HCT116 (cell line): ENCODE results near the gene PTPDC1.
"Not testable (repeated sequence)": the region's sequence is repeated elsewhere in the genome, so short reads cannot be mapped to it uniquely, and the experiment has no call there.

Experiments used
- CEBPB ChIP-seq: IDR thresholded peaks from 2 replicates; pipeline ENCODE4 v1.6.1; 2012; ENCODE audit warnings: low read depth
- EZH2 ChIP-seq: fragments of 200-600 bp; sonication (generic); IDR thresholded peaks from 2 replicates; pipeline ENCODE4 v1.6.1; 2017; ENCODE audit warnings: antibody characterized with exemption, mixed run types
- POLR2A ChIP-seq: IDR thresholded peaks from 2 replicates; pipeline ENCODE4 v1.7.0; 2011; ENCODE audit warnings: borderline replicate concordance; ENCODE audit not compliant: insufficient read depth, insufficient read length; ENCODE audit errors: extremely low read depth
- TF ChIP-seq, protein P1 (sequence below), 3 experiments: fragments of 200-600 bp in 1 of 3; sonication (generic) in 1 of 3; IDR thresholded peaks in 2 of 3; conservative IDR thresholded peaks in 1 of 3; 2 replicates each; pipeline ENCODE4 v1.5.1; 2012 to 2017; ENCODE audit warnings: low read depth in 2 of 3, low read length in 2 of 3, antibody characterized with exemption in 1 of 3, borderline replicate concordance in 1 of 3, control low read depth in 1 of 3, mild to moderate bottlenecking in 1 of 3, mixed read lengths in 1 of 3, mixed run types in 1 of 3, moderate library complexity in 1 of 3; ENCODE audit not compliant: insufficient read depth in 1 of 3

- TF ChIP-seq, protein P1, sequence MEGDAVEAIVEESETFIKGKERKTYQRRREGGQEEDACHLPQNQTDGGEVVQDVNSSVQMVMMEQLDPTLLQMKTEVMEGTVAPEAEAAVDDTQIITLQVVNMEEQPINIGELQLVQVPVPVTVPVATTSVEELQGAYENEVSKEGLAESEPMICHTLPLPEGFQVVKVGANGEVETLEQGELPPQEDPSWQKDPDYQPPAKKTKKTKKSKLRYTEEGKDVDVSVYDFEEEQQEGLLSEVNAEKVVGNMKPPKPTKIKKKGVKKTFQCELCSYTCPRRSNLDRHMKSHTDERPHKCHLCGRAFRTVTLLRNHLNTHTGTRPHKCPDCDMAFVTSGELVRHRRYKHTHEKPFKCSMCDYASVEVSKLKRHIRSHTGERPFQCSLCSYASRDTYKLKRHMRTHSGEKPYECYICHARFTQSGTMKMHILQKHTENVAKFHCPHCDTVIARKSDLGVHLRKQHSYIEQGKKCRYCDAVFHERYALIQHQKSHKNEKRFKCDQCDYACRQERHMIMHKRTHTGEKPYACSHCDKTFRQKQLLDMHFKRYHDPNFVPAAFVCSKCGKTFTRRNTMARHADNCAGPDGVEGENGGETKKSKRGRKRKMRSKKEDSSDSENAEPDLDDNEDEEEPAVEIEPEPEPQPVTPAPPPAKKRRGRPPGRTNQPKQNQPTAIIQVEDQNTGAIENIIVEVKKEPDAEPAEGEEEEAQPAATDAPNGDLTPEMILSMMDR (IDR thresholded peaks at IDR 0.05 in 2 of 3, conservative IDR thresholded peaks at IDR 0.05 in 1 of 3; ENCODE audit: borderline replicate concordance in 1 of 3, insufficient read depth in 1 of 3, low read depth in 2 of 3, low read length in 2 of 3), result not testable (repeated sequence)
- TF ChIP-seq EZH2, POLR2A, CEBPB: not testable (repeated sequence)
These were observed 10.2 kb downstream of the PTPDC1 start for GRCh38 chr9:94094219-94095145.
